SK-N-SH (cell line): ENCODE data around the gene MACROD2. TPM values are rescaled to one million over a fixed set of nuclear protein-coding genes. Genes with fewer than 3 reads are reported as not detected.
A peak's percentile ranks its signal among the peaks of the same experiment; 100 is the strongest.

Source experiments
- CTCF ChIA-PET: fragments of 300-600, 350-600 bp; formaldehyde crosslinking; extraction: SDS; loops from one replicate; lab custom pipeline; 2021; lab: Yijun Ruan, JAX
- POLR2A ChIA-PET: fragments of 350-600 bp; sonication (Branson Sonifier 250); formaldehyde crosslinking; extraction: SDS; loops from one replicate; lab custom pipeline; 2020; ENCODE audit warnings: antibody characterized with exemption, inconsistent platforms; lab: Yijun Ruan, JAX
- DNase-seq: peaks from one replicate; pipeline ENCODE4 v3.0.0; 2012
- H2AFZ ChIP-seq: fragments of 200-600 bp; sonication (generic); 2 replicates; pipeline ENCODE4 v1.8.1; 2016; ENCODE audit warnings: antibody characterized with exemption, mild to moderate bottlenecking, low read depth
- H3F3A ChIP-seq: fragments of 200-600 bp; sonication (generic); replicated peaks from 2 replicates; pipeline ENCODE3; 2016; ENCODE audit warnings: antibody characterized with exemption, mild to moderate bottlenecking; ENCODE audit not compliant: insufficient read depth
- H3K27ac ChIP-seq, 2 experiments: fragments of 200-500 bp in 1 of 2; fragments of 200-600 bp in 1 of 2; sonication (Bioruptor generic) in 1 of 2; sonication (generic), shearing (Covaris generic) in 1 of 2; 2 replicates each; pipeline versions ENCODE4 v1.5.1 to v1.6.1; 2014 to 2016; ENCODE audit warnings: low read depth in 2 of 2, inconsistent platforms in 1 of 2, low read length in 1 of 2, mild to moderate bottlenecking in 1 of 2, mixed read lengths in 1 of 2
- H3K27me3 ChIP-seq: fragments of 200-600 bp; sonication (generic), shearing (Covaris generic); 2 replicates; pipeline ENCODE4 v1.6.1; 2016; ENCODE audit warnings: mixed run types; ENCODE audit not compliant: insufficient read depth
- H3K36me3 ChIP-seq, 2 experiments: fragments of 200-500 bp in 1 of 2; fragments of 200-600 bp in 1 of 2; sonication (Bioruptor generic) in 1 of 2; sonication (generic) in 1 of 2; replicated peaks in 1 of 2; 2 replicates each; pipeline versions ENCODE3 to v1.5.1; 2014 to 2016; ENCODE audit warnings: low read length in 1 of 2, mild to moderate bottlenecking in 1 of 2; ENCODE audit not compliant: insufficient read depth in 2 of 2, control insufficient read depth in 1 of 2
- H3K4me1 ChIP-seq, 2 experiments: fragments of 200-500 bp in 1 of 2; fragments of 200-600 bp in 1 of 2; sonication (Bioruptor generic) in 1 of 2; sonication (generic), shearing (Covaris generic) in 1 of 2; 2 replicates each; pipeline versions ENCODE4 v1.5.1 to v1.6.1; 2014 to 2016; ENCODE audit warnings: low read depth in 1 of 2, low read length in 1 of 2, mixed run types in 1 of 2; ENCODE audit not compliant: insufficient read depth in 2 of 2, control insufficient read depth in 1 of 2
- H3K4me2 ChIP-seq: fragments of 200-600 bp; sonication (generic), shearing (Covaris generic); 2 replicates; pipeline ENCODE4 v1.6.1; 2017; ENCODE audit warnings: mixed run types
- H3K4me3 ChIP-seq, 2 experiments: fragments of 200-500 bp in 1 of 2; fragments of 200-600 bp in 1 of 2; sonication (Bioruptor generic) in 1 of 2; sonication (generic), shearing (Covaris generic) in 1 of 2; 2 replicates each; pipeline versions ENCODE4 v1.5.1 to v1.8.1; 2014 to 2016; ENCODE audit warnings: low read depth in 2 of 2, inconsistent platforms in 1 of 2, low read length in 1 of 2, mild to moderate bottlenecking in 1 of 2, mixed read lengths in 1 of 2, moderate library complexity in 1 of 2
- H3K79me2 ChIP-seq: fragments of 200-600 bp; sonication (generic); 2 replicates; pipeline ENCODE4 v1.8.1; 2017; ENCODE audit warnings: mild to moderate bottlenecking; ENCODE audit not compliant: insufficient read depth
- H3K9ac ChIP-seq: fragments of 200-600 bp; sonication (generic); 2 replicates; pipeline ENCODE4 v1.6.1; 2017; ENCODE audit warnings: mixed run types
- H3K9me2 ChIP-seq: fragments of 200-600 bp; sonication (generic); 2 replicates; pipeline ENCODE4 v1.6.1; 2017; ENCODE audit warnings: mixed run types
- H3K9me3 ChIP-seq: fragments of 200-600 bp; sonication (generic); 2 replicates; pipeline ENCODE4 v1.6.1; 2017; ENCODE audit warnings: mixed run types, mild to moderate bottlenecking, moderate library complexity
- H4K20me1 ChIP-seq: fragments of 200-600 bp; sonication (generic); 2 replicates; pipeline ENCODE4 v1.6.1; 2017; ENCODE audit warnings: mild to moderate bottlenecking, mixed run types; ENCODE audit not compliant: insufficient read depth
- EP300 ChIP-seq, 2 experiments: IDR thresholded peaks; 2 replicates each; pipeline versions ENCODE4 v1.4.0 to v1.6.1; 2012; ENCODE audit warnings: borderline replicate concordance in 1 of 2, low read depth in 1 of 2, low read length in 1 of 2
- FOXJ3 ChIP-seq: sonication (generic); formaldehyde crosslinking; IDR thresholded peaks from 2 replicates; pipeline ENCODE4 v1.5.1; 2020; ENCODE audit warnings: mild to moderate bottlenecking, missing genetic modification reagents
- FOXM1 ChIP-seq: IDR thresholded peaks from 2 replicates; pipeline ENCODE4 v1.4.0; 2012; ENCODE audit warnings: low read depth, mild to moderate bottlenecking
- GATA2 ChIP-seq: sonication (generic); formaldehyde crosslinking; IDR thresholded peaks from 2 replicates; pipeline ENCODE4 v1.5.0; 2020; ENCODE audit warnings: mild to moderate bottlenecking, missing genetic modification reagents
- MEF2A ChIP-seq: IDR thresholded peaks from 2 replicates; pipeline ENCODE4 v1.4.0; 2012; ENCODE audit warnings: low read depth, borderline replicate concordance
- NFIC ChIP-seq: IDR thresholded peaks from 2 replicates; pipeline ENCODE4 v1.4.0; 2012; ENCODE audit warnings: borderline replicate concordance
- PBX3 ChIP-seq: IDR thresholded peaks from 2 replicates; pipeline ENCODE4; 2012
- POLR2AphosphoS5 ChIP-seq: IDR thresholded peaks from 2 replicates; pipeline ENCODE4 v1.6.1; 2012; ENCODE audit warnings: low read depth, low read length
- REST ChIP-seq: IDR thresholded peaks from 2 replicates; pipeline ENCODE4 v1.6.1; 2012; ENCODE audit warnings: mild to moderate bottlenecking, low read depth, low read length, moderate library complexity
- RXRA ChIP-seq: IDR thresholded peaks from 2 replicates; pipeline ENCODE4 v1.4.0; 2012; ENCODE audit warnings: low read depth, mild to moderate bottlenecking, borderline replicate concordance
- SMC3 ChIP-seq: IDR thresholded peaks from 2 replicates; pipeline ENCODE4 v1.6.1; 2012; ENCODE audit warnings: low read depth, low read length, improper control_type of control experiment
- TCF12 ChIP-seq: IDR thresholded peaks from 2 replicates; pipeline ENCODE4 v1.4.0; 2012
- USF2 ChIP-seq: fragments of 150-350 bp; IDR thresholded peaks from 2 replicates; pipeline ENCODE4 v1.6.1; 2017; ENCODE audit warnings: antibody characterized with exemption, low read length, low read depth, borderline replicate concordance
- WGBS: methylation state at CpG from one replicate; pipeline ENCODE4 v1.1.6; 2017; ENCODE audit warnings: low lambda C conversion rate; 5-methylcytosine and 5-hydroxymethylcytosine counted together
- polyA plus RNA-seq, 3 experiments: library from polyadenylated mRNA; depleted of rRNA; stranded (reverse); fragments of >200 nt; gene quantifications; 2 replicates each; pipeline ENCODE4 v1.2.3, GENCODE V29; 2012

MACROD2 gene
- polyA plus RNA-seq, 1 of the 3 experiments (the other 2 are of a cell fraction) = 0.33 TPM

DNA sequence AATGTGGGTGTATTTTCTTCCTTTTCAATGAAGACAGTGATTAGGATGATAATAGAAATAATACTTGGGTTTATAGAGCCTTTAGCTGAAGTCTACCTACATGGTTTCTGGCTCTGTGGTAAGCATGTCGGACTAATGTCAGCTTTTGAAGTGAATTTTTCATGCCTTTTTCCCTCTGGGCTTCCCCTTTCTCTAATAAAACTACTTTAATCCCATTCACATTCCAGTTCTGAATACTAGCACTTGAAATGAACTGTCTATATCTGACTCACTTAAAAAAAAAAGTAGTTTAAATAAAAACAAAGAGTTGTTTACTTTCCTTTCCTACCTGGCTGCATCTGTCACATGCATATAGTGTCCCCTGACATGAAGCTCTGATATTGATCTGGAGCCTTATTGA, 888.0 kb downstream of the MACROD2 start:
- TF ChIP-seq FOXM1 (no peak), TCF12 (no peak), FOXJ3 (CRISPR knock-in tag) (no peak), POLR2AphosphoS5 (no peak), GATA2 (no peak)
- TF ChIP-seq, all 33 proteins: peak for 0
- no peaks in the 10 kb centered on the region for H3K36me3 ChIP-seq
- ChIA-PET POLR2A (no interaction called here), CTCF (no interaction called here)
- H3K79me2 ChIP-seq = no peaks in the 10 kb centered on the region
- peaks cover 6% of the 10 kb centered on the region for H3F3A ChIP-seq
- no peak overlapping the region for H3K27ac ChIP-seq
- WGBS = 86% methylated on average over 1 of the region's 1 CpG
- H3K27me3 ChIP-seq = no peaks in the 10 kb centered on the region
- H4K20me1 ChIP-seq = no peaks in the 10 kb centered on the region
- H3K9ac ChIP-seq = no peak overlapping the region
- DNase-seq = no peak
- H3K4me1 ChIP-seq = peaks cover 8 to 14% of the 10 kb centered on the region in 2 experiments; a peak in 2 of 4 replicates
- no peak overlapping the region for H3K4me2 ChIP-seq
- H3K9me2 ChIP-seq = no peaks in the 10 kb centered on the region
- H2AFZ ChIP-seq = no peak overlapping the region
- no peak overlapping the region for H3K4me3 ChIP-seq
- H3K9me3 ChIP-seq = no peaks in the 10 kb centered on the region

DNA sequence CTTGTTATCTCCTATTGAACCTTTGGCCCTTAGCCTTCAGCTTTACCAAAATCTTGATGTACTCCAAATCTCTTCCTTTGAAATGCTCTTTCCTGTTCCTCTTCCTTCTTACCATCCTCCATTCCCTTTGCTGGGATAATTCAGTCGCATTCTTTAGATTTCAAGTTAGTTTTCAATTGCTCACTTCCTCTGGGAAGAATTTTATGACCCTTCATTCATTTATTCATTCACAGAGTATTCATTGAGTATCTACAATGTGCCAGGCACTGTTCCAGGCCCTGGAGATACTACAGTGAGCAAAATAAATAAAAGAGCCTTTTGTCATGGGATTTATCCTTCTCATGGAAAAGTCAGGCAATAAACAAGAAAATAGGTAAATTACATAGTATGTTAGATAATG, 890.3 kb downstream of the MACROD2 start:
- Histone ChIP-seq H3K4me1 (peaks cover 12 to 20% of the 10 kb centered on the region in 2 experiments; a peak in 3 of 4 replicates), H3K9me2 (no peaks in the 10 kb centered on the region), H2AFZ (no peak overlapping the region), H3K27me3 (no peaks in the 10 kb centered on the region), H3K4me2 (no peak overlapping the region), H3F3A (no peaks in the 10 kb centered on the region), H3K9ac (no peak overlapping the region), H3K36me3 (no peaks in the 10 kb centered on the region), H3K4me3 (no peak overlapping the region), H3K79me2 (no peaks in the 10 kb centered on the region), H4K20me1 (no peaks in the 10 kb centered on the region), H3K27ac (no peak overlapping the region), H3K9me3 (no peaks in the 10 kb centered on the region)
- no peak for TF ChIP-seq NFIC
- no peak for TF ChIP-seq FOXM1
- no peak for TF ChIP-seq REST
- WGBS = 84% methylated on average over 1 of the region's 1 CpG
- no peak for DNase-seq
- ChIA-PET POLR2A (no interaction called here), CTCF (no interaction called here)

- Histone ChIP-seq H3K79me2 (no peaks in the 10 kb centered on the region), H3K27me3 (no peaks in the 10 kb centered on the region), H3F3A (no peaks in the 10 kb centered on the region), H3K4me2 (peak overlapping the region; percentile 51; the same call in 1 of the 2 replicates), H3K4me3 (no peak overlapping the region), H3K9me3 (no peaks in the 10 kb centered on the region), H3K4me1 (peaks cover 12 to 20% of the 10 kb centered on the region in 2 experiments; a peak in 3 of 4 replicates), H2AFZ (peak overlapping the region; percentile 62; the same call in 1 of the 2 replicates), H3K27ac (peak overlapping the region; percentile 60 to 89; a peak in 3 of 4 replicates), H3K9me2 (no peaks in the 10 kb centered on the region), H3K36me3 (no peaks in the 10 kb centered on the region), H4K20me1 (no peaks in the 10 kb centered on the region), H3K9ac (no peak overlapping the region)
- POLR2A ChIA-PET = no interaction called here
- 45% methylated on average over 3 of the region's 3 CpGs for WGBS
- peak; percentile 33 for DNase-seq
- CTCF ChIA-PET = interaction anchor here (1.1 to 3.6 kb wide), 2 partner anchors 27 to 551 kb away, joined by 5 to 12 read pairs; partner anchors contain the start of gene FLRT3
- TF ChIP-seq TCF12 (peak; percentile 78), RXRA (no peak), PBX3 (peak; percentile 85), FOXJ3 (CRISPR knock-in tag) (no peak), USF2 (no peak), EP300 (IDR thresholded peaks at IDR 0.05; ENCODE audit: borderline replicate concordance in 1 of 2, low read depth in 1 of 2, low read length in 1 of 2) (peak; percentile 46 to 87; a peak in 3 of 4 replicates), MEF2A (no peak), SMC3 (peak; percentile 24; the same call in 1 of the 2 replicates)
Measured at GRCh38 chr20:14888134-14888533, 892.8 kb downstream of the MACROD2 start.
